ENCODE data around the gene DGKB. TPM values are rescaled to one million over a fixed set of nuclear protein-coding genes. Genes with fewer than 3 reads are reported as not detected.

DGKB gene
- polyA plus RNA-seq, 3 donors = 2.2 to 3.4 (median 2.9) TPM

GRCh38 chr7:14381306-14381705, 521.2 kb downstream of the DGKB start:
- no peak for DNase-seq (ENCODE audit: extremely low read depth in 1 of 11, low read depth in 9 of 11, low spot score in 4 of 11)

GRCh38 chr7:14380881-14381280, 521.7 kb downstream of the DGKB start:
- DNase-seq (ENCODE audit: extremely low read depth in 1 of 11, low read depth in 9 of 11, low spot score in 4 of 11) = no peak

GRCh38 chr7:14377646-14378266, 524.8 kb downstream of the DGKB start:
- no peak for DNase-seq (ENCODE audit: extremely low read depth in 1 of 11, low read depth in 9 of 11, low spot score in 4 of 11)

GRCh38 chr7:14376711-14377110, 525.8 kb downstream of the DGKB start:
- no peak for DNase-seq (ENCODE audit: extremely low read depth in 1 of 11, low read depth in 9 of 11, low spot score in 4 of 11)

- no peak for DNase-seq (ENCODE audit: extremely low read depth in 1 of 11, low read depth in 9 of 11, low spot score in 4 of 11)
Measured at GRCh38 chr7:14375998-14376397, 526.6 kb downstream of the DGKB start.

- DNase-seq (ENCODE audit: extremely low read depth in 1 of 11, low read depth in 9 of 11, low spot score in 4 of 11) = no peak
Measured at GRCh38 chr7:14374336-14374735, 528.2 kb downstream of the DGKB start.

GRCh38 chr7:14368285-14368684, 534.3 kb downstream of the DGKB start:
- DNase-seq (ENCODE audit: extremely low read depth in 1 of 11, low read depth in 9 of 11, low spot score in 4 of 11) = no peak

GRCh38 chr7:14351167-14351566, 551.4 kb downstream of the DGKB start:
- peak in 1 of 11 donors; percentile 3 for DNase-seq (ENCODE audit: extremely low read depth in 1 of 11, low read depth in 9 of 11, low spot score in 4 of 11)

- no peak for DNase-seq (ENCODE audit: extremely low read depth in 1 of 11, low read depth in 9 of 11, low spot score in 4 of 11)
Measured at GRCh38 chr7:14341200-14341775, 561.3 kb downstream of the DGKB start.

GRCh38 chr7:14340393-14341074, 562.0 kb downstream of the DGKB start:
- no peak for DNase-seq (ENCODE audit: extremely low read depth in 1 of 11, low read depth in 9 of 11, low spot score in 4 of 11)

- DNase-seq (ENCODE audit: extremely low read depth in 1 of 11, low read depth in 9 of 11, low spot score in 4 of 11) = no peak
Measured at GRCh38 chr7:14339861-14340260, 562.7 kb downstream of the DGKB start.

- DNase-seq (ENCODE audit: extremely low read depth in 1 of 11, low read depth in 9 of 11, low spot score in 4 of 11) = no peak
Measured at GRCh38 chr7:14336256-14336655, 566.3 kb downstream of the DGKB start.

GRCh38 chr7:14332155-14332554, 570.4 kb downstream of the DGKB start:
- no peak for DNase-seq (ENCODE audit: extremely low read depth in 1 of 11, low read depth in 9 of 11, low spot score in 4 of 11)

GRCh38 chr7:14324767-14325166, 577.8 kb downstream of the DGKB start:
- no peak for DNase-seq (ENCODE audit: extremely low read depth in 1 of 11, low read depth in 9 of 11, low spot score in 4 of 11)

- no peak for DNase-seq (ENCODE audit: extremely low read depth in 1 of 11, low read depth in 9 of 11, low spot score in 4 of 11)
Measured at GRCh38 chr7:14322724-14323123, 579.8 kb downstream of the DGKB start.

GRCh38 chr7:14321947-14322346, 580.6 kb downstream of the DGKB start:
- no peak for DNase-seq (ENCODE audit: extremely low read depth in 1 of 11, low read depth in 9 of 11, low spot score in 4 of 11)

GRCh38 chr7:14309432-14309831, 593.1 kb downstream of the DGKB start:
- no peak for DNase-seq (ENCODE audit: extremely low read depth in 1 of 11, low read depth in 9 of 11, low spot score in 4 of 11)

GRCh38 chr7:14305233-14305866, 597.2 kb downstream of the DGKB start:
- no peak for DNase-seq (ENCODE audit: extremely low read depth in 1 of 11, low read depth in 9 of 11, low spot score in 4 of 11)

- DNase-seq (ENCODE audit: extremely low read depth in 1 of 11, low read depth in 9 of 11, low spot score in 4 of 11) = peak in 2 of 11 donors; percentile 8 to 31
Measured at GRCh38 chr7:14303536-14303935, 599.0 kb downstream of the DGKB start.

- DNase-seq (ENCODE audit: extremely low read depth in 1 of 11, low read depth in 9 of 11, low spot score in 4 of 11) = no peak
Measured at GRCh38 chr7:14294637-14295036, 607.9 kb downstream of the DGKB start.
